Hepatocyte (in vitro differentiated cells): ENCODE data around the gene CIITA. TPM values are rescaled to one million over a fixed set of nuclear protein-coding genes. Genes with fewer than 3 reads are reported as not detected.

Source experiments
- DNase-seq: peaks from one replicate; pipeline ENCODE4 v3.0.0-alpha.2; 2016; ENCODE audit warnings: low spot score
- H2AFZ ChIP-seq: fragments of 200-600 bp; sonication (generic); 2 replicates; pipeline ENCODE4 v1.6.0; 2016; ENCODE audit warnings: antibody characterized with exemption, mild to moderate bottlenecking
- H3K27ac ChIP-seq: fragments of 200-600 bp; sonication (generic); 2 replicates; pipeline ENCODE4 v1.5.1; 2016; ENCODE audit warnings: mild to moderate bottlenecking
- H3K27me3 ChIP-seq: fragments of 200-600 bp; sonication (generic); 2 replicates; pipeline ENCODE4 v1.6.1; 2016
- H3K36me3 ChIP-seq: fragments of 200-600 bp; sonication (generic); replicated peaks from 2 replicates; pipeline ENCODE4 v1.5.1; 2016; ENCODE audit warnings: low read depth; ENCODE audit not compliant: insufficient read depth
- H3K4me1 ChIP-seq: fragments of 200-600 bp; sonication (generic); 2 replicates; pipeline ENCODE4 v1.5.1; 2016; ENCODE audit warnings: mild to moderate bottlenecking, moderate library complexity; ENCODE audit not compliant: insufficient read depth
- H3K4me2 ChIP-seq: fragments of 200-600 bp; sonication (generic); 2 replicates; pipeline ENCODE4 v1.6.0; 2016
- H3K4me3 ChIP-seq: fragments of 200-600 bp; sonication (generic); 2 replicates; pipeline ENCODE4 v1.5.1; 2016; ENCODE audit warnings: mild to moderate bottlenecking
- H3K79me2 ChIP-seq: fragments of 200-600 bp; sonication (generic); 2 replicates; pipeline ENCODE4 v1.6.0; 2017; ENCODE audit warnings: mild to moderate bottlenecking
- H3K9me2 ChIP-seq: fragments of 200-600 bp; sonication (generic); replicated peaks from 2 replicates; pipeline ENCODE4 v1.6.0; 2017; ENCODE audit warnings: mild to moderate bottlenecking; ENCODE audit not compliant: insufficient read depth
- H3K9me3 ChIP-seq: fragments of 200-600 bp; sonication (generic); 2 replicates; pipeline ENCODE4 v1.5.1; 2016; ENCODE audit warnings: low read depth, mild to moderate bottlenecking
- H4K20me1 ChIP-seq: fragments of 200-600 bp; sonication (generic); 2 replicates; pipeline ENCODE4 v1.6.0; 2016; ENCODE audit warnings: mild to moderate bottlenecking; ENCODE audit not compliant: insufficient read depth, poor library complexity, severe bottlenecking
- EZH2 ChIP-seq: fragments of 200-600 bp; sonication (generic); IDR thresholded peaks from 2 replicates; pipeline ENCODE4 v1.6.1; 2016; ENCODE audit warnings: antibody characterized with exemption, mild to moderate bottlenecking, borderline replicate concordance
- EZH2phosphoT487 ChIP-seq: fragments of 200-600 bp; sonication (generic); IDR thresholded peaks from one replicate; pipeline ENCODE4 v1.6.1; 2018; ENCODE audit warnings: antibody characterized with exemption, mild to moderate bottlenecking, low read depth, moderate library complexity; ENCODE audit not compliant: unreplicated experiment, severe bottlenecking
- WGBS: methylation state at CpG from one replicate; pipeline ENCODE4 v1.1.6; 2016; ENCODE audit warnings: low lambda C conversion rate; ENCODE audit errors: missing lambda C conversion rate; 5-methylcytosine and 5-hydroxymethylcytosine counted together
- polyA plus RNA-seq: library from polyadenylated mRNA; unstranded; fragments of >200 nt; fragmentation: Nextera tagmentation; extraction: Ambion mirVana; gene quantifications from 2 replicates; pipeline ENCODE4 v1.2.1, GENCODE V29; 2016
- total RNA-seq: library from RNA; depleted of rRNA; stranded (reverse); fragments of >200 nt; gene quantifications from 2 replicates; pipeline ENCODE4 v1.2.3, GENCODE V29; 2014
- TF ChIP-seq, protein P1 (sequence below): fragments of 200-600 bp; sonication (generic); IDR thresholded peaks from 2 replicates; pipeline ENCODE4 v1.5.1; 2016; ENCODE audit warnings: antibody characterized with exemption, mild to moderate bottlenecking; ENCODE audit not compliant: poor library complexity

CIITA gene
- total and polyA plus RNA-seq, 2 experiments from 2014 or later = 1.1 TPM; not detected in 1

DNA sequence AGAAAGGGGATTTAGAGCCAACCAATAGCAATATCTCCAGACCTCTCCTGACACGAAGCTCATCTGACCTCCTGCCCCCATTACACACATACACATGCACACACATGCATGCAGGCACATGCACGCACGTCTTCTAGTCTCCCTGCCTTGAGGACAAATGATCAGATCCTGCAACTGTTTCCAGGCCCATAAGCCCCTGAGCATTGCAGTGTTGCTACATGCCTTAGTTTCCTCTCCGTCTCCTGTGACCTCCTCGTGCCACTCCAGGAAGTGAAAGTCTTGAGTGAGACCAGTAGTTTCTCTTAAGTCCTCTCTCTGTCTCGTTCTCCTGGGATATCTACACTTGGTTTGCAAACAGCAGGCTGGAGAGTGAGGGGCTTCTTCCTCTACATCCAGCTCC is 8.2 kb downstream of the CIITA start:
- TF ChIP-seq EZH2phosphoT487 (no peak), EZH2 (no peak)
- TF ChIP-seq, protein P1, sequence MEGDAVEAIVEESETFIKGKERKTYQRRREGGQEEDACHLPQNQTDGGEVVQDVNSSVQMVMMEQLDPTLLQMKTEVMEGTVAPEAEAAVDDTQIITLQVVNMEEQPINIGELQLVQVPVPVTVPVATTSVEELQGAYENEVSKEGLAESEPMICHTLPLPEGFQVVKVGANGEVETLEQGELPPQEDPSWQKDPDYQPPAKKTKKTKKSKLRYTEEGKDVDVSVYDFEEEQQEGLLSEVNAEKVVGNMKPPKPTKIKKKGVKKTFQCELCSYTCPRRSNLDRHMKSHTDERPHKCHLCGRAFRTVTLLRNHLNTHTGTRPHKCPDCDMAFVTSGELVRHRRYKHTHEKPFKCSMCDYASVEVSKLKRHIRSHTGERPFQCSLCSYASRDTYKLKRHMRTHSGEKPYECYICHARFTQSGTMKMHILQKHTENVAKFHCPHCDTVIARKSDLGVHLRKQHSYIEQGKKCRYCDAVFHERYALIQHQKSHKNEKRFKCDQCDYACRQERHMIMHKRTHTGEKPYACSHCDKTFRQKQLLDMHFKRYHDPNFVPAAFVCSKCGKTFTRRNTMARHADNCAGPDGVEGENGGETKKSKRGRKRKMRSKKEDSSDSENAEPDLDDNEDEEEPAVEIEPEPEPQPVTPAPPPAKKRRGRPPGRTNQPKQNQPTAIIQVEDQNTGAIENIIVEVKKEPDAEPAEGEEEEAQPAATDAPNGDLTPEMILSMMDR = no peak
- Histone ChIP-seq H3K27me3 (peaks cover 28% of the 10 kb centered on the region), H3K4me2 (no peak overlapping the region), H4K20me1 (no peaks in the 10 kb centered on the region), H3K9me3 (no peaks in the 10 kb centered on the region), H3K4me1 (no peaks in the 10 kb centered on the region), H3K79me2 (no peaks in the 10 kb centered on the region), H3K27ac (no peak overlapping the region), H3K9me2 (no peaks in the 10 kb centered on the region), H2AFZ (no peak overlapping the region), H3K36me3 (no peaks in the 10 kb centered on the region), H3K4me3 (no peak overlapping the region)
- no peak for DNase-seq
- WGBS = 64% methylated on average over 6 of the region's 6 CpGs

DNA sequence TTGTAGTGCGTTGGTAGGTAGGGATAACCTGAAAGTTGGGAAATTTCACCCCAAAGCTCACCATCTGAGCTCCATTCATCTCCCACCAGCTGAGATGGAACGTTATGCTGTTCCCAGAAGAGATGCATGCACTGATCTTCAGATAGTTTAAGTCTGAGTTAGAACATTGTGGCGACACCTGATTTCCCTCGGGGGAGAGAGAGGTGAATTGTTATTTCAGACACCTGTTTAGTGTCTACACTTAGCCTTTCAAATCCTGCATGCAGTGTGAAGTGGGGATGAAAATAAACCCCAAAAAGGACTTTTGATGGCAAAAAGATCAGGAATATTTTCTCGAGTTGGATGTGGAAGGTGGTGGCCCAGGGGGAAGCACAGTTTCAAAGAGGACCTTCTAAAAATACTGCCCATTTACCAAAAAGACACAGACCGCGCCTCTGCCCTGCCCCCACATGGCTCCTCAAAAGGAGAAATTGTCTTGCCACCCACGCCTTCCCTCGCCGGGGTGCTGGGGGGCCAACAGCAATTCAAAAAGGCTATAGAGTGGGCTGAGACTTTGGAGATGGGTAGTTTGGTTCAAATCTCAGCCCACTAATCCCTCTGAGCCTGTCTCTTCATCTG is 11.4 kb downstream of the CIITA start:
- no peak for DNase-seq
- TF ChIP-seq EZH2 (no peak), EZH2phosphoT487 (no peak)
- TF ChIP-seq, protein P1 = no peak
- Histone ChIP-seq H3K79me2 (no peaks in the 10 kb centered on the region), H4K20me1 (no peaks in the 10 kb centered on the region), H2AFZ (no peak overlapping the region), H3K9me2 (no peaks in the 10 kb centered on the region), H3K4me2 (no peak overlapping the region), H3K9me3 (no peaks in the 10 kb centered on the region), H3K36me3 (no peaks in the 10 kb centered on the region), H3K27ac (no peak overlapping the region), H3K4me3 (no peak overlapping the region), H3K27me3 (peaks cover 14% of the 10 kb centered on the region), H3K4me1 (no peaks in the 10 kb centered on the region)
- WGBS = 70% methylated on average over 10 of the region's 10 CpGs

DNA sequence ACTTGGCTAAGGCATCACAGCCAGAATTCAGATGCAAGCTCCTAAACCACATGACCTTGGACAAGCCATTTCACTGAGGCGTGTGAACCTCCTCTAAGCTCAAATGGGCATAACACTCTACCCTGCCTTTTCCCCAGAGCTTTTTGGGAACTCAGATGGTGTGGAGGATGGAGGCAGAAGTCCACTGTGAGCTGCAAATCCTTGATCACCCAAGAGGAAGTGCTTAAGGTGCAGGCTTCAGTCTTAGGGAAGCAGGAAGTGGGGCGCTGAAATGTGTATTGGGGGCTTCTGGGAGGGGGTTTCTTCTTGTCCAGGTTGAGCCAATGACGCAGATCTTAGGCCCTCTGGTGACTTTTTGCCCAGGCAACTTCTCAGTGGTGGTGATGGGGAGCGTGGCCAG is 12.9 kb downstream of the CIITA start:
- no peak overlapping the region for H3K27ac ChIP-seq

More for the DNA sequence above, 12.9 kb downstream of the CIITA start:
- WGBS = 86% methylated on average over 4 of the region's 4 CpGs
- Histone ChIP-seq H3K9me2 (no peaks in the 10 kb centered on the region), H3K4me2 (no peak overlapping the region), H3K36me3 (no peaks in the 10 kb centered on the region), H3K79me2 (no peaks in the 10 kb centered on the region), H3K4me1 (no peaks in the 10 kb centered on the region), H4K20me1 (no peaks in the 10 kb centered on the region), H3K9me3 (no peaks in the 10 kb centered on the region), H3K27me3 (peaks cover 14% of the 10 kb centered on the region), H2AFZ (no peak overlapping the region), H3K4me3 (no peak overlapping the region)
- no peak for TF ChIP-seq EZH2phosphoT487
- no peak for TF ChIP-seq EZH2
- TF ChIP-seq, protein P1 = no peak
- no peak for DNase-seq
